Suppressor macrophage treated with lipopolysaccharide for 4 hours (primary cell): ENCODE measurements around the gene SHC4.
"Not testable (repeated sequence)": the region's sequence is repeated elsewhere in the genome, so short reads cannot be mapped to it uniquely, and the experiment has no call there.

Experiments
- DNase-seq: peaks from one replicate; pipeline ENCODE4 v3.0.0-alpha.2; 2020

The SHC4 gene, protein sequence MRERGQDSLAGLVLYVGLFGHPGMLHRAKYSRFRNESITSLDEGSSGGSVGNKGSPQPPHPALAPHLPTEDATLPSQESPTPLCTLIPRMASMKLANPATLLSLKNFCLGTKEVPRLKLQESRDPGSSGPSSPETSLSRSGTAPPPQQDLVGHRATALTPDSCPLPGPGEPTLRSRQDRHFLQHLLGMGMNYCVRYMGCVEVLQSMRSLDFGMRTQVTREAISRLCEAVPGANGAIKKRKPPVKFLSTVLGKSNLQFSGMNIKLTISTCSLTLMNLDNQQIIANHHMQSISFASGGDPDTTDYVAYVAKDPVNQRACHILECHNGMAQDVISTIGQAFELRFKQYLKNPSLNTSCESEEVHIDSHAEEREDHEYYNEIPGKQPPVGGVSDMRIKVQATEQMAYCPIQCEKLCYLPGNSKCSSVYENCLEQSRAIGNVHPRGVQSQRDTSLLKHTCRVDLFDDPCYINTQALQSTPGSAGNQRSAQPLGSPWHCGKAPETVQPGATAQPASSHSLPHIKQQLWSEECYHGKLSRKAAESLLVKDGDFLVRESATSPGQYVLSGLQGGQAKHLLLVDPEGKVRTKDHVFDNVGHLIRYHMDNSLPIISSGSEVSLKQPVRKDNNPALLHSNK

GRCh38 chr15:48963524-48964113 is at the start of gene SHC4:
Gene SHC4, minus strand, starts transcription at chr15:48963919. Its CDS starts 904 bp downstream, at chr15:48963015.
- DNase-seq: no peak

GRCh38 chr15:48999314-48999713 is 35.6 kb upstream of the SHC4 start:
- DNase-seq: no peak

- no peak for DNase-seq
Measured at GRCh38 chr15:48996276-48996675, 32.6 kb upstream of the SHC4 start.

- DNase-seq: no peak
Measured at GRCh38 chr15:48993380-48993779, 29.7 kb upstream of the SHC4 start.

DNA sequence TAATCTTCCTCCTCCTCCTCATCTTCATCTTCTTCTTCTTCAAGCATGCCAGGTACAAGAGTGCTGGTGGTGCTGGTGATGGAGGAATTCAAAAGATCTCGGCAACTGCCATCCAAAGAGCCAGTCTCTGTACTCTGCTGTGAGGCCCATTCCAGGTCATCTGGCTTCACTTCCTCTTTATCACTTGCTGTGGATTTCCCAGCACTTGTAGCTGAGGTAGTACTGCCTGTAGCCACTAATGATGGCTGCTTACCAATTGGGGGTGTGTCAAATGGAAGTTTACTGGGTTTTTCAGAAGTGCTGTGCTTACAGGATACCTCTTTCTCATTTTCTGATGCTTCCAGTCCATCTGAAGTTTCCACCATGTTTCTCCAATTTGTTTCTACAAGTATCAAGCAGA is 28.8 kb upstream of the SHC4 start:
- DNase-seq: peak; percentile 43

- no peak for DNase-seq
Measured at GRCh38 chr15:48992096-48992495, 28.4 kb upstream of the SHC4 start.

DNA sequence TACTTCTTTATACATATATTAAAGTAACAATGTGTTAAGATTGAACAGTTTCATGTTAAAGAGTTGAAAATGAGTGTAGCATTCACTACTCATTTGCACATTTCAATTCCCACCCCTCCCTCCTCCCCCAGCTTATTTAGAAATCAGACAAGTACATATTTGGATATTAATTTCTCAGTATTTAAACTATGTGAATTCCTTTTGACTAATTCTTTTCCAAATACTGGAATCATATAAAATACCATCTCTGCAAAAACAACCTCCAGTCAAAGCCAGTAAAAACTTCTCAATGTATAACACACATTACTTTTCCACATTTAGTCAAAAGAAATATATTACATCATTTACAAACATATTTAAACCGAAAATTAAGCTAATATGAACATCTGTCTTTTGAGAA is 25.5 kb upstream of the SHC4 start:
- DNase-seq: no peak

DNA sequence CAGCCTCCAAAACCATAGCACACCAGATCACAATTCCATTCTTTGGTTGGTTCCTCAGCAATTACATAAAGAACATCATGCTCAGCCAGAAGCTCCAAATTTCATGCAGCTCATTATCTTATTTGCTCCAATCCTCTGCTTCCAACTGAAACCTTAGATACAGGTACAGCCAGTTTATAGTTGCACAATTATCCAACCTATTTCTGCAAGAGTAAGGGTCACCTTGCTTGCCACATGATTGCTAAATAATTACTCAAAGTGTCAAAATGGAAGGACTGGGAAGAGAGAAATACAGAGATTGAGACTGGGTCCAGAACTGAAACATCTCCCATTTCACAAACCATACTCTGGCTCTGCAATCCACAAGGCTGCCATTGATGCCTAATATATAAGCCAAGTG is 23.4 kb upstream of the SHC4 start:
- DNase-seq: no peak

- no peak for DNase-seq
Measured at GRCh38 chr15:48986240-48986639, 22.5 kb upstream of the SHC4 start.

DNA sequence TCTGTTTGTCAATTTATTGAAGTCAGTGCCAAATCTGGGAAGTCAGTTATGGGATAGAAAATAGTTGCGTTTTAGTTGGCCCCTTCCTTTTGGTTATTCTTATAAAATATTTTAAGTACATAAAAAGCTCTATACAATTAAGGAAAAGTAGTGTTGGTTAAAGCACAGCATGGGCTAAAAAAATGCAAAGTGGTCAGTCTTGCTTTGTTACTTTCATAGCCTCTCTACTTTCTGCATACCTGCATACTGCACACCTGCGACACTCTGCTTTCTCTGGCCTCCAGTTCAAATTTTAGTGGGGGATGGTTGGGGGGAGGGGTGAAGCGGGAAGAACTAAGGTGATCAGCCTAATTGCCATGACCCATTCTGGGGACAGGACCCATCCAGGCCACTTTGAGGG is 21.8 kb upstream of the SHC4 start:
- no peak for DNase-seq

GRCh38 chr15:48984811-48985352 is 21.2 kb upstream of the SHC4 start:
- DNase-seq: no peak

GRCh38 chr15:48984021-48984710 is 20.4 kb upstream of the SHC4 start:
- no peak for DNase-seq

DNA sequence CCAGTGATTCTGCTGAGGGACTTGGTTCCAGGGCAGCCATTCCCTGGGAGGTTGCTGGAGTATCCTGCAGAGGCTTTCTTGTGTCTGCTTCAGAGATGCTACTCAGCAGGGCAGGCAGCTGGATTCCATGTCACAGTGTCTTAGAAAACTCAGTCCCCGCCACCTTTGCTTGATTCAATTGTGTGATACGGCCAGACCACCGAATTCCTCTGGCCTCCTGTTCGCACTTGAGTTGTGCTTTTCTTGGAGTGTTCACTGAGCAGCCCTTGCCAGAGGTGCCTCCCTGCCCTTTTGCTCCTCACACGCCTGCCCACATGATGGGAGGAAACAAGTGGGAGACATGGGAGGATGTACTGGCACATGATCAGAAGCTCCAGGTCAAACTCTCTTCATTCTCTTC is 19.6 kb upstream of the SHC4 start:
- no peak for DNase-seq

DNA sequence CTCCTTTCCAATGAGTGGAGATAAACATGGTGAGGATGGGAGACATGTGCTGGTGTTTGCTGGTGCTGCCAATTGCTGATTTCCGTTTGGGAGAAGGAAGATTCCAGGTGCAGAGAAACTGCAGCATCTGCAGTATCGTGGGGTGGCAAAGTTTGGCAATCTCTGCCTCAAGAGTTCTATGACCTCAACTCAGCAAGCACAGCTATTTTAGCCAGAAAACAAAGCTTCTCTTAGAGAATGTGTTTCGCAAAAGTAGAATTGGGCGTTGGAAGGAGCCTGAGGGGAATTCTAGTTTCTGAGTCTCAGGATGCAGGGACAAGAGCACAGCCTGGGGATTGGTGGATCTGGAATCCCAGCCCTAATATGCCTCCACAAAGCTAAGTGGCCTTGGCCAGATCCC is 18.2 kb upstream of the SHC4 start:
- no peak for DNase-seq

GRCh38 chr15:48978638-48979037 is 14.9 kb upstream of the SHC4 start:
- no peak for DNase-seq

DNA sequence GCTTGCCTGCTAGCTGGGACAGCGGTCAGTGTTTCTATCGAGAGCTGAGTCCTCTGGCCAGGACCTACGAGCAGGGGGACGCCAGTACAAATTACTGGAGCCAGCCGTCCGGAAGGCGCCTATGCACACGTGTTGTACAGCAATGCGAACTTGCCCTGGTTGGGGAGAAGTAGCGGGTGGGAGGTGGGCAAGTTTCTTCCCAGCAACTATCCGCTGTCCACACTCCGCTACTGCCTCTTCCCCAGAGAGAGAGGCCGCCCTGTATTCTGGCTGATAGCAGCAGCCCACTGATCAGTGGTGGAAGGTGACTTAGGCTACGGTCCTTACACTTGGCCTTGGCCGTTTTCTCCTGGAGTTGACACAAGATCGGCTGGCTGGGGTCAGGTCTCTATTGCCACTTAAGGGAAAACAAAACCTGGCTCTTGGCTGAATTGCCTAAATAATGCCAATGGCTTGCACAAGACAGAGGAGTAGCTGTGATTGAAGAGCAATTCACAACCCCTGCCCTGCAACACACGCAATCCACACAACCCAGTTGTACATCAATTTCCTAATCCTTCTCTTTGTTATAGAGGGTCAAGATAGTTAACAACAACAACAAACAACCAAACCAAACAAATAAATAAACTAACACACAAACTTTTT is 12.8 kb upstream of the SHC4 start:
- DNase-seq: no peak

DNA sequence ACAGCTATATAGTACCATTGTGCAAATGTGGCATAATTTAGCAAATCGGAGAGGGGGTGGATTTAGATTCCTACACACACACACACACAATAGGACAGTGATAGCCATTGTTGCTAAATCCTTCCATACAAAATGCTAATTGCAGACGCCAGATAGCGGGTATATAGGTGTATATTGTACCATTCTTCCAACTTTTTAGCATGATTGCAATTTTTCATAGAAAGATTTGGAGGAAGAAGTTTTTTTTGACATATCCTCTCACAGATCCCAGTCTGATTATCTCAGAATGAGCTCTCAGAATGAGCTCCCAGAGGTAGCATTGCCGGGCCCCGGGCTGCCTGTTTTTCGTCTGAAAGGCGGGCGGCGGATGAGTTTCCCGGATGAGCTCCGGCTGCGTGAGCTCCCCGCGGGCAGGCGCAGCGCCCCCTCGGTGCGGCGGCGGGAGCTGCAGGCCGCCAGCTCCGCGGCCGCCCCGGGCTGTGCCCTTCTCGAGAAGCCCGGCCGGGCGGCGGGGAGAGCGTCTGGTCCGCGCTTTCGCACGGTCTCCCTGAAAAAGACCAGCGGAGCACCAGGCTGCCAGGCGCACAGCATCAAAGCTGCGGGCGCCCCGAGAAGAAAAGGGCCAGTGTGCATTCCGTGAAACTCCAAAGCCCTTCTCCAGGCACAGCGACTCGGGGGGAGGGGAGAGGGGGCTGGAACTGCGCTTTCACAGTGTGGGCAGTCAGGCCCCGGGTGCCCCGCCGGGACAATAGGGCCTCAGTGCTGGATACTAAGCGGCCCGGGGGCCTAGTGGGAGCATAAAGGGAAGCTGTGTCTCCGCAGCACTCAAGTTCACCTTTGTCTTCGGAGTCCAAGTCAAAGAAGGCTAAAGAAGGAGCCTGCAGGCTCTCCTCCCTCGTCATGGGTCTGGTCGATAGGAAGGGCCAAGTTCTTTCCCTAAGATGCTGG is 12.0 kb upstream of the SHC4 start:
- peak; percentile 88 for DNase-seq

- DNase-seq: no peak
Measured at GRCh38 chr15:48974882-48975281, 11.2 kb upstream of the SHC4 start.

- DNase-seq: no peak
Measured at GRCh38 chr15:48972750-48973503, 9.2 kb upstream of the SHC4 start.

GRCh38 chr15:48970926-48971325 is 7.2 kb upstream of the SHC4 start:
- not testable (repeated sequence) for DNase-seq

- no peak for DNase-seq
Measured at GRCh38 chr15:48968066-48968465, 4.3 kb upstream of the SHC4 start.
